ENCODE measurements around the gene SLC29A4. TPM values are rescaled to one million over a fixed set of nuclear protein-coding genes. Genes with fewer than 3 reads are reported as not detected.

SLC29A4 gene
- polyA plus RNA-seq, 1 donor (not counting 4 experiments of a cell fraction or from before 2014, with no cell fraction given), result 0.43 TPM

DNA sequence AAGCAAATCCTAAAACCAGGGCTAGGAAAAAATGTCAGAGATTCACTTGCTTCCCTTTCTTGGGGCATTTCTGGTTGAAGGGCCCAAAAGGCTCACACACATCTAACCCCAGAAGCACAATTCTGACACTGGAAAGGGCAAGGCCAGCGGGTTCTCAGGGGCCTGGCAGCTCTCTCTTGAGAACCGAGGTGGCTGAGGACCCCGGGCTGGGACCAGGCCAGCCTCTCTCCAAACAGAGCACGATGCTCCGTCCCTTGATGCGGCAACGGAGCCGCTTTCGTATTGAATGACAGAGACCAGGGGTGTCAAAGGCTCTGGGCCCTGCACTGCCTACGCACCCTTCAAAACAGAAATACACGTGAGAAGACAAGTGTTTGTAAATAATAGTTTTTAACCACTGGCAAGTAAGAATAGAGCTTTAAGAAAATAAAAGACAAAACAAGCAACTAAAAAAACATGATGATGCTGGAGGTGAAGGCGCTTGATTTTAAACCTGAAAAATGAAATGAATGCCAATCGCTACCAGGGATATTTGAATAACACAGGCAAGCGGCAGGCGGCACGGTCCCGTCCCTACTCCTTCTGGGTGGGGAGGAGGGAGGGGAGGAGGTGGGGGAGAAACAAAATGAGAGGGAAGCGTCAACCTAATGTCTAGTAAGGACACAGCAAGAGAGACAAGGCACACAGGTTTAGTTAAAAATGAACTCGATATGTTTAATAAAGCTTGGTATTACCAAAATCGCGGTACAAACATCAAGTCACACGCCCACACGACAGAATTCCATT lies 68.0 kb downstream of the SLC29A4 start:
- Histone ChIP-seq H3K27me3 (ENCODE audit: control insufficient read depth, extremely low read depth, insufficient read depth, low read length) (no peaks in the 10 kb centered on the region), H3K4me3 (ENCODE audit: control insufficient read depth in 2 of 3, extremely low read depth in 1 of 3, insufficient read depth in 2 of 3, low read depth in 1 of 3, low read length in 3 of 3) (no peak overlapping the region), H3K27ac (ENCODE audit: control insufficient read depth, insufficient read depth, low read length) (no peak overlapping the region), H3K9ac (ENCODE audit: control insufficient read depth, extremely low read depth, insufficient read depth, low read length) (no peak overlapping the region), H3K79me2 (ENCODE audit: control insufficient read depth, insufficient read depth, low read length) (peaks cover 57% of the 10 kb centered on the region), H3K4me1 (ENCODE audit: control insufficient read depth, extremely low read depth, insufficient read depth, low read length) (peaks cover 11% of the 10 kb centered on the region), H4K20me1 (ENCODE audit: control insufficient read depth, extremely low read depth, insufficient read depth, low read length) (peaks cover 33% of the 10 kb centered on the region), H3K4me2 (ENCODE audit: control insufficient read depth, extremely low read depth, insufficient read depth, low read depth, low read length) (no peak overlapping the region), H2AFZ (ENCODE audit: control insufficient read depth, low read length) (no peak overlapping the region), H3K9me1 (ENCODE audit: control insufficient read depth, extremely low read depth, insufficient read depth, low read length) (peaks cover 4% of the 10 kb centered on the region), H3K9me3 (ENCODE audit: control insufficient read depth, low read depth, low read length) (no peaks in the 10 kb centered on the region), H3K36me3 (ENCODE audit: control insufficient read depth in 2 of 2, extremely low read depth in 1 of 2, insufficient read depth in 2 of 2, low read length in 2 of 2) (peaks cover 28 to 39% of the 10 kb centered on the region in 2 experiments)
- dilution Hi-C loops (cut with MboI; ENCODE audit: extremely low pct_ligation_motif_present, low sequenced_read_pairs), result no loop called here
- DNase-seq (ENCODE audit: low read depth, low spot score) (no peak), FAIRE-seq (no peak)
- TF ChIP-seq, protein P1, sequence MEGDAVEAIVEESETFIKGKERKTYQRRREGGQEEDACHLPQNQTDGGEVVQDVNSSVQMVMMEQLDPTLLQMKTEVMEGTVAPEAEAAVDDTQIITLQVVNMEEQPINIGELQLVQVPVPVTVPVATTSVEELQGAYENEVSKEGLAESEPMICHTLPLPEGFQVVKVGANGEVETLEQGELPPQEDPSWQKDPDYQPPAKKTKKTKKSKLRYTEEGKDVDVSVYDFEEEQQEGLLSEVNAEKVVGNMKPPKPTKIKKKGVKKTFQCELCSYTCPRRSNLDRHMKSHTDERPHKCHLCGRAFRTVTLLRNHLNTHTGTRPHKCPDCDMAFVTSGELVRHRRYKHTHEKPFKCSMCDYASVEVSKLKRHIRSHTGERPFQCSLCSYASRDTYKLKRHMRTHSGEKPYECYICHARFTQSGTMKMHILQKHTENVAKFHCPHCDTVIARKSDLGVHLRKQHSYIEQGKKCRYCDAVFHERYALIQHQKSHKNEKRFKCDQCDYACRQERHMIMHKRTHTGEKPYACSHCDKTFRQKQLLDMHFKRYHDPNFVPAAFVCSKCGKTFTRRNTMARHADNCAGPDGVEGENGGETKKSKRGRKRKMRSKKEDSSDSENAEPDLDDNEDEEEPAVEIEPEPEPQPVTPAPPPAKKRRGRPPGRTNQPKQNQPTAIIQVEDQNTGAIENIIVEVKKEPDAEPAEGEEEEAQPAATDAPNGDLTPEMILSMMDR (optimal IDR thresholded peaks at IDR 0.05 in 1 of 3, IDR thresholded peaks at IDR 0.05 in 1 of 3, conservative IDR thresholded peaks at IDR 0.05 in 1 of 3; ENCODE audit: extremely low read depth in 1 of 3, insufficient read depth in 2 of 3, low read length in 3 of 3), result no peak
- TF ChIP-seq EZH2 (IDR thresholded peaks at IDR 0.05; ENCODE audit: low read length), result no peak

DNA sequence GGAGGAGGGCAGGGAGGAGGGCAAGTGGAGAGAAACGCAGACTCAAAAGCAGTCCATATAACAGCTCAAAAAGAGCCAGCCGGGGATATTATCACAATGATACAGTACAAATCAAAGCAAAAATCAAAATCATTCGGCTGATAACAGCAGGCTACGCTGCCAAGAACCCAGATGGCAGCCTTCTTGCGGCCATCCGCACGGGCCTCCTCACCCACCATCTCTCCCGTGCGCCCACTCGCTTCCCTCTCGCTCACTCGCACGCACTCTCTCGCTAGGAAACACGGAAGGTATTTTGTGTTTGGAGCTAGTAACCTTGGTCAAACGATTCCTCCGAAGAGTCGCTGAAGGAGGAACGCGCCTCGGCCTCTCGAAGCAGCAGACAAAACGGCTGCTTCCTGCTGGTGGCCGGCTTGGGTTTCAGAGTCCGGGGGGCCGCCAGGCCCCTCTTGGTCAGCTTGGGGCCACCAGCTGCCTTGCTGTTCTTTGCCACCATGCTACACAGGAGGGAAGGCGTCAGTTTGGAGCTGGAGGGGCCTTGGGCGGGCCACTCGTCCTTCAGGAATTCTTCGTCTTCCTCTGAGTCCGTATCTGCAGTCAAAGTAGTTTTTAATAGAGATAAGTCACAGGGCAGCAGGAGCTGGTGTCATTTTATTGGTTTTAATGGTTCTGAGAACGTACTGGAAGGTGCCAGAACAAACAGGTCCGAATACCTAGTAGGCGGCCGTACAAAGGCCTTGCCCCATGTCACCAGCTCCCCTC lies 68.9 kb downstream of the SLC29A4 start:
- FAIRE-seq, result no peak
- peaks cover 11% of the 10 kb centered on the region for H3K4me1 ChIP-seq (ENCODE audit: control insufficient read depth, extremely low read depth, insufficient read depth, low read length)

More for the DNA sequence above, 68.9 kb downstream of the SLC29A4 start:
- dilution Hi-C loops (cut with MboI; ENCODE audit: extremely low pct_ligation_motif_present, low sequenced_read_pairs), result no loop called here
- no peak for DNase-seq (ENCODE audit: low read depth, low spot score)
- Histone ChIP-seq H4K20me1 (ENCODE audit: control insufficient read depth, extremely low read depth, insufficient read depth, low read length) (peaks cover 33% of the 10 kb centered on the region), H3K9me3 (ENCODE audit: control insufficient read depth, low read depth, low read length) (no peaks in the 10 kb centered on the region), H3K9ac (ENCODE audit: control insufficient read depth, extremely low read depth, insufficient read depth, low read length) (no peak overlapping the region), H3K79me2 (ENCODE audit: control insufficient read depth, insufficient read depth, low read length) (peaks cover 65% of the 10 kb centered on the region), H3K27ac (ENCODE audit: control insufficient read depth, insufficient read depth, low read length) (no peak overlapping the region), H3K36me3 (ENCODE audit: control insufficient read depth in 2 of 2, extremely low read depth in 1 of 2, insufficient read depth in 2 of 2, low read length in 2 of 2) (peaks cover 30 to 39% of the 10 kb centered on the region in 2 experiments), H3K4me2 (ENCODE audit: control insufficient read depth, extremely low read depth, insufficient read depth, low read depth, low read length) (no peak overlapping the region), H2AFZ (ENCODE audit: control insufficient read depth, low read length) (no peak overlapping the region), H3K9me1 (ENCODE audit: control insufficient read depth, extremely low read depth, insufficient read depth, low read length) (peaks cover 4% of the 10 kb centered on the region), H3K27me3 (ENCODE audit: control insufficient read depth, extremely low read depth, insufficient read depth, low read length) (no peaks in the 10 kb centered on the region), H3K4me3 (ENCODE audit: control insufficient read depth in 2 of 3, extremely low read depth in 1 of 3, insufficient read depth in 2 of 3, low read depth in 1 of 3, low read length in 3 of 3) (no peak overlapping the region)
- TF ChIP-seq, protein P1 (optimal IDR thresholded peaks at IDR 0.05 in 1 of 3, IDR thresholded peaks at IDR 0.05 in 1 of 3, conservative IDR thresholded peaks at IDR 0.05 in 1 of 3; ENCODE audit: extremely low read depth in 1 of 3, insufficient read depth in 2 of 3, low read length in 3 of 3), result no peak
- no peak for TF ChIP-seq EZH2 (IDR thresholded peaks at IDR 0.05; ENCODE audit: low read length)

Data from keratinocyte (primary cell).